Measurements from ENCODE around the gene SPAG9.

The SPAG9 gene

DNA sequence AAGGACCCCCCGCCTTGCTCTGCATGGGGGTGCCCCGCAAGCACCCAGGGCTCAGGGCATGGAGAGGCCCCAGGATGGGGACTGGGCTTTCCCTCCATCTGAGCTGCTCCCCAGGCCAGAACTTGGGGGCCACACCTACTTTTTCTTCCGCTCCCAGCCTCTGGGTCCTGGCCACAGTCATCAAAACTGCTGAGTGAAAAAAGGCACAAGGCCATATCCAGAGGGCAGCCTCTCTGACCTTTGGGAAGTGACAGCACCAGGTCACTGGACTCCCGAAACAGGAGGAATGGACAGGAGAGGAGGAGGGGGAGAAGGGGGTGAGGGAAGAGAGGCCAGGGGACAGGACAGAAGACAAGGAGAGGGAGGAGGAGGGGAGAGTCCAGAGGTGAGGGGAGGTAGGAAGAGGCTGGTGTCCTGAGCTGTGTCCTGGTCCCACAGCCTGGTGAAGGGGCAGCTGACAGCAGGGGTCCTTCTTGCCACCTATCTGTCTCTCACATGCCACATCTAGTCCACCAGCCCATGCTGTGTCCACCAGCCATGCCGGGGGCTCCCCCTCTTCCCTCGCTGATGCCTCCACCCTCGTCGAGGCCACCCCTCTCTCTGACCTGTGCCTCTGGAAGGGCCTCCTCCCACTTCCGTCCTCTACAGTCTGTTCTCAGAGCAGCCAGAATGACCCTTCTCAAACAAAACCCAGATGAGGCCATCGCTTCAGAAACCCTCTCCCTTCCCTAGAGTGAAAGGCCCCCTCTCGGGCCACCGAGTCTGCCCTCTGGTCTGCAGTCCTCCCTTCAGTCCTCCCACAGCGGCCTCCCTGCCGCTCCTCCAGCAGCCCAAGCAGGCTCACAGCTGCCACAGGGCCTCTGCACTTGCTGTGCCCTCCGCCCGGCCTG lies 180.6 kb downstream of the SPAG9 start:
- no peak for DNase-seq (ENCODE audit: extremely low read depth, low read depth)
- no peak overlapping the region for H3K4me3 ChIP-seq (replicated peaks; ENCODE audit: low read depth, low read length)
- TF ChIP-seq, protein P1, sequence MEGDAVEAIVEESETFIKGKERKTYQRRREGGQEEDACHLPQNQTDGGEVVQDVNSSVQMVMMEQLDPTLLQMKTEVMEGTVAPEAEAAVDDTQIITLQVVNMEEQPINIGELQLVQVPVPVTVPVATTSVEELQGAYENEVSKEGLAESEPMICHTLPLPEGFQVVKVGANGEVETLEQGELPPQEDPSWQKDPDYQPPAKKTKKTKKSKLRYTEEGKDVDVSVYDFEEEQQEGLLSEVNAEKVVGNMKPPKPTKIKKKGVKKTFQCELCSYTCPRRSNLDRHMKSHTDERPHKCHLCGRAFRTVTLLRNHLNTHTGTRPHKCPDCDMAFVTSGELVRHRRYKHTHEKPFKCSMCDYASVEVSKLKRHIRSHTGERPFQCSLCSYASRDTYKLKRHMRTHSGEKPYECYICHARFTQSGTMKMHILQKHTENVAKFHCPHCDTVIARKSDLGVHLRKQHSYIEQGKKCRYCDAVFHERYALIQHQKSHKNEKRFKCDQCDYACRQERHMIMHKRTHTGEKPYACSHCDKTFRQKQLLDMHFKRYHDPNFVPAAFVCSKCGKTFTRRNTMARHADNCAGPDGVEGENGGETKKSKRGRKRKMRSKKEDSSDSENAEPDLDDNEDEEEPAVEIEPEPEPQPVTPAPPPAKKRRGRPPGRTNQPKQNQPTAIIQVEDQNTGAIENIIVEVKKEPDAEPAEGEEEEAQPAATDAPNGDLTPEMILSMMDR (IDR thresholded peaks at IDR 0.05; ENCODE audit: low read depth, low read length, missing control alignments), result no peak

DNA sequence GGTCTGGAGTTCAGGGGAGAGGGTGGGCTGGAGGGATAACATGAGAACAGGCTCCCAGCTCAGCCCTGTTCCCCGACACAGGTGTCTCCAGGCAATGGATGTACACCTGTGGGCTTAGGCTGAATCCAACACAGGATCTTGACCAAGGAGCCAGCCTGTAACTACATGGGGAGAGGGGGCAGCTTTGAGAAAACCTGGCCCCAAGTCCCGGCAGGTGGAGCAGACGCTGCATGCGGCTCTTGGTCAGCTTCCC lies 181.2 kb downstream of the SPAG9 start:
- H3K4me3 ChIP-seq (replicated peaks; ENCODE audit: low read depth, low read length), result no peak overlapping the region
- DNase-seq (ENCODE audit: extremely low read depth, low read depth), result no peak
- TF ChIP-seq, protein P1 (IDR thresholded peaks at IDR 0.05; ENCODE audit: low read depth, low read length, missing control alignments), result no peak

- TF ChIP-seq, protein P1 (IDR thresholded peaks at IDR 0.05; ENCODE audit: low read depth, low read length, missing control alignments), result no peak
- no peak overlapping the region for H3K4me3 ChIP-seq (replicated peaks; ENCODE audit: low read depth, low read length)
- no peak for DNase-seq (ENCODE audit: extremely low read depth, low read depth)
These were observed 181.7 kb downstream of the SPAG9 start for GRCh38 chr17:50938821-50939541.

GRCh38 chr17:50935996-50936266 lies 184.7 kb downstream of the SPAG9 start:
- TF ChIP-seq, protein P1 (IDR thresholded peaks at IDR 0.05; ENCODE audit: low read depth, low read length, missing control alignments), result no peak
- no peak overlapping the region for H3K4me3 ChIP-seq (replicated peaks; ENCODE audit: low read depth, low read length)
- DNase-seq (ENCODE audit: extremely low read depth, low read depth), result no peak

DNA sequence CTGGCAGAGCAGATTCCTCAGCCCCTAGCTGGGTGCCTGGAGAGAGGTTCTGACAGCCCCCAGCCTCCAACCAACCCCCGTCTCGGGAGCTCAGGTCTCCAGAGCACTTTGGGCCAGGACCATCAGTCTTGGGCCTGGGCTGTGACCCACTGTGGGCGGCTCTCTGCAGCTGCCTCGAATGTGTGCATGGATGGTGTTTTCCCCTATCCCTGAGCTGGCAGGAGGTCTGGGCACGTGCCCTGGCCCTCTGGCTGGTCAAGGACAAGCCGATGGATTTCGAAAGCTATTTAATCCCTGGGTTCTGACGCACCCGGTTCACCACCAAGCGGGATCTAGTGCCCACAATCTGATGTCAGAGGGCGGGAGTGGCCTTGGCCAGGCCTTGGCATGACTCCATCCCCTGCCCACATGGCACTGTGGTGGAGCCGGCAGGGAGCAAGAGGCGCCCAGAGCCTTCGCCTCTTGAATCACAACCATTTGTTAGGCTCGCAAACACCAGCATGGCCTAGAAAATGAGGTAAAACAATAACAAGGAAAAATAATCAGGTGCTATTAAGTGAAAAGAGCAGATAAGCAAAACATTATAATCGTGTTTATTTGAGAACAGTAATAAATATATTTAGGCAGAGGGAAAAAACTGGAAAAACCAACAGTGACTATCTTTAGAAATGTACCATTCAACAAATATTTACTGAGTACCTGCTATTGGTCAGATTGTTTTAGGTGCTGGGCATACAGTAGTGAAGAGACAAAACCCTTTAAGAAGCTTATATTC lies 185.3 kb downstream of the SPAG9 start:
- H3K4me3 ChIP-seq (replicated peaks; ENCODE audit: low read depth, low read length), result no peak overlapping the region
- DNase-seq (ENCODE audit: extremely low read depth, low read depth), result no peak
- TF ChIP-seq, protein P1 (IDR thresholded peaks at IDR 0.05; ENCODE audit: low read depth, low read length, missing control alignments), result no peak

DNA sequence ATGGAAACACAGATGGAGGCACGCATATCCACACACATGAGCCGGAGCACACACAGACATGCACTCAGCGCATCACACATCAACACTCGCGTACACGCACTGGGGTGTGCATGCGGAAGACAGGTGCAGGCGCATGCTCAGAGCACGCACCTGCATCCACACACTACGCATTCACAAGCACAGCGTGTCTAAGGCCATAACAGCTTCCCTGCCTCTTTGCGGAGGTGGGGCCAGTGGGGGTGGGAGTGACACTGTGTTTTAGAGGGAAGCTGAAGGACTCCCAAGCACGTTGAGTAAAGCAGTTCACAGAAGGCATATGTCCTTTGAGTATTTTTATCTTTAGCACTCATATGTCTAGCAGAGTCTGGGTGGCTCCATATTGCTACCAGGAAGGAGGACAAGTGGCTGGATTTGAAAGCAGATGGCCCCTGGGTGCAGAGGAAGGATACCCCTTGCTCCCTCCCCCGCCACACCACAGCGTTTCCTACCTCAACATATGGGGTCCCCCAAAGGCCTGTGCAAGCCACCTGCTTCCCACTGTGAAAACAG lies 185.9 kb downstream of the SPAG9 start:
- TF ChIP-seq, protein P1 (IDR thresholded peaks at IDR 0.05; ENCODE audit: low read depth, low read length, missing control alignments), result no peak
- H3K4me3 ChIP-seq (replicated peaks; ENCODE audit: low read depth, low read length), result no peak overlapping the region
- no peak for DNase-seq (ENCODE audit: extremely low read depth, low read depth)

All from HFF-Myc (cell line).